ENCODE results near the gene IGSF8. TPM values are rescaled to one million over a fixed set of nuclear protein-coding genes. Genes with fewer than 3 reads are reported as not detected.

Gene IGSF8
- total RNA-seq, 4 donors from 2014 or later, result 17.0 to 19.6 (median 17.2) TPM

DNA sequence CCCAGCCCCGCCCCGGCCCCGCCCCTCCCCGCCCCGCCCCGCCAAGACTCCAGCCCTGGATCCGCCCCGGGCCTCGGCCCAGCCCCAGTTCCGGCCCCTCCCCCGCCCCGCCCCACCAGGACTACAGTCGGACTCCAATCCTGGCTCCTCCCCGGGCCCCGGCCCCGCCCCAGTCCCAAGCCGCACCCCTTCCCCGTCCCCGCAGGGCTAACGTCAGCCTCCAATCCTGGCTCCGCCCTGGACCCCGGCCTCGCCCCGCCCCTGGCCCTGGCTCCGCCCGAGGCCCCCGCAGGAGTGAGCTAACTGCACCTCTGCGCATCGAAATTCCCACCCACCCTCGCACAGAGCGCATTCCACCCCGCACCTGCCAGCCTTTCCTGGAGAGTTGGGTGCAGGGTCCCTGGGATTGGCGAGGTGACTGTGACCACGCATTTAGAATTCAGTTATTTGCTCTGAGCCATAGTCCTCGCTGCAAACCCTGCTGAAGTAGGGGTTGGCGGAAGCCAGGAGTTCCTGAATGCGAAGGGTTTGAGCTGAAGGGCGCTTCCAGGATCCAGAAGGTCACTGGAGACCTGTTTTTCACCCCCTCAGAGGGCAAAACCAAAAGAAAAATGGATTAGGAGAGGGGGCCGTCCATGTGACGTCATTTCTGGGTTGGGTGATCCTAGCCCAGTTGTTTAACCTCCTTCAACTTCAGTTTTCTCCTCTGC lies 588 bp upstream of the IGSF8 start:
- Histone ChIP-seq H3K27ac (peak overlapping the region; percentile 83 to 97 (median 94)), H3K36me3 (peaks cover 0 to 13% (median 1%) of the 10 kb centered on the region in 3 donors), H3K9me3 (no peaks in the 10 kb centered on the region), H3K4me1 (peaks cover 23 to 69% (median 28%) of the 10 kb centered on the region in 3 donors), H3K27me3 (no peaks in the 10 kb centered on the region), H3K4me3 (peak overlapping the region; percentile 33 to 94 (median 85))
- peak in 1 of 4 donors; percentile 59 for TF ChIP-seq POLR2A (IDR thresholded peaks at IDR 0.05)
- TF ChIP-seq, protein P1, sequence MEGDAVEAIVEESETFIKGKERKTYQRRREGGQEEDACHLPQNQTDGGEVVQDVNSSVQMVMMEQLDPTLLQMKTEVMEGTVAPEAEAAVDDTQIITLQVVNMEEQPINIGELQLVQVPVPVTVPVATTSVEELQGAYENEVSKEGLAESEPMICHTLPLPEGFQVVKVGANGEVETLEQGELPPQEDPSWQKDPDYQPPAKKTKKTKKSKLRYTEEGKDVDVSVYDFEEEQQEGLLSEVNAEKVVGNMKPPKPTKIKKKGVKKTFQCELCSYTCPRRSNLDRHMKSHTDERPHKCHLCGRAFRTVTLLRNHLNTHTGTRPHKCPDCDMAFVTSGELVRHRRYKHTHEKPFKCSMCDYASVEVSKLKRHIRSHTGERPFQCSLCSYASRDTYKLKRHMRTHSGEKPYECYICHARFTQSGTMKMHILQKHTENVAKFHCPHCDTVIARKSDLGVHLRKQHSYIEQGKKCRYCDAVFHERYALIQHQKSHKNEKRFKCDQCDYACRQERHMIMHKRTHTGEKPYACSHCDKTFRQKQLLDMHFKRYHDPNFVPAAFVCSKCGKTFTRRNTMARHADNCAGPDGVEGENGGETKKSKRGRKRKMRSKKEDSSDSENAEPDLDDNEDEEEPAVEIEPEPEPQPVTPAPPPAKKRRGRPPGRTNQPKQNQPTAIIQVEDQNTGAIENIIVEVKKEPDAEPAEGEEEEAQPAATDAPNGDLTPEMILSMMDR (IDR thresholded peaks at IDR 0.05), result no peak
- intact Hi-C loops (cut with DNase I), result loop anchor here (10.0 kb wide), 1 partner anchor 156 kb away; no protein-coding TSS in a partner anchor
- peak; percentile 97 for DNase-seq
- WGBS, 2 donors, result 15 to 29% methylated on average over 6 to 8 of the region's 40 CpGs

DNA sequence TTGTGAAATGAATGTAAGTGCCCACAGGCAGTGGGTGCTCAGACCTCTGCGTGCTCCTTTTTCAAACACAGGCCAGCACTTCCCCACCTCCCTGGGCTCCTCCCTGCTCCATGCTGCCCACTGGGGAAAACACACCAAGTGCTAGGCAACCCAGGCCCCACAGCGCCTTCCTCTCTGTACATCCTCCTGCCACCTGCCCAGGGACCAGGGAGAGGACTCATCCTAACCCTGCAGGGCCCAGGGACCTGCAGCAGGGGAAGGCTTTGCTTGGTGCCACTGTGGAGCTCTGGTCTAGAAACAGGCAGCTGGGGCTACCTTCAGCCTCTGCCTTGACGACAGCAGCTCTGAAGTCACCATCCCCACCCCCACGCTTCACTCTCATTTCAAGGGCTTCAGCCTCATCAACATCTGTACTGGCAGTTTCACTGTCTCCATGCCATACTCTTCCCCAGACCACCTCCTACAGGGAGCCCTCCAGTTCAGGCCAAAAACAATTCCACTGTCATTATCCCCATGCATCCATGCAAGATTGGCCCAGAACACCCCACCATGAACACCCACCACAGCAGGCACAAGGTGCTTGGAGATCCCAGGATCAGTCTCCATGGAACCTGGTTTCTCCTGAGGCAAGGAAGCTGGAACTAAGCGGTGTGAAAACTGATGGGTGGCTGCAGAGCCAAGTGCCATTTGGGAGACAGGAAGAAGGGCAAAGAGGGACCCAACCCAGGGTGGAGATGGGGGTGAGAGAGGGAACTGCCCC lies 1.1 kb downstream of the IGSF8 start:
- peak overlapping the region; percentile 83 to 97 (median 94) for H3K27ac ChIP-seq
- peak overlapping the region; percentile 55 to 94 (median 85) for H3K4me3 ChIP-seq
- 48 to 75% methylated on average over 3 to 4 of the region's 5 CpGs for WGBS, 2 donors
- no peak for DNase-seq
- H3K27me3 ChIP-seq, result no peaks in the 10 kb centered on the region
- TF ChIP-seq, protein P1 (IDR thresholded peaks at IDR 0.05), result no peak
- TF ChIP-seq POLR2A (IDR thresholded peaks at IDR 0.05), result no peak
- intact Hi-C loops (cut with DNase I), result loop anchor here (10.0 kb wide), 1 partner anchor 157 kb away; no protein-coding TSS in a partner anchor
- no peaks in the 10 kb centered on the region for H3K9me3 ChIP-seq
- peaks cover 0 to 30% (median 5%) of the 10 kb centered on the region in 3 donors for H3K36me3 ChIP-seq
- peaks cover 23 to 52% (median 28%) of the 10 kb centered on the region in 3 donors for H3K4me1 ChIP-seq

DNA sequence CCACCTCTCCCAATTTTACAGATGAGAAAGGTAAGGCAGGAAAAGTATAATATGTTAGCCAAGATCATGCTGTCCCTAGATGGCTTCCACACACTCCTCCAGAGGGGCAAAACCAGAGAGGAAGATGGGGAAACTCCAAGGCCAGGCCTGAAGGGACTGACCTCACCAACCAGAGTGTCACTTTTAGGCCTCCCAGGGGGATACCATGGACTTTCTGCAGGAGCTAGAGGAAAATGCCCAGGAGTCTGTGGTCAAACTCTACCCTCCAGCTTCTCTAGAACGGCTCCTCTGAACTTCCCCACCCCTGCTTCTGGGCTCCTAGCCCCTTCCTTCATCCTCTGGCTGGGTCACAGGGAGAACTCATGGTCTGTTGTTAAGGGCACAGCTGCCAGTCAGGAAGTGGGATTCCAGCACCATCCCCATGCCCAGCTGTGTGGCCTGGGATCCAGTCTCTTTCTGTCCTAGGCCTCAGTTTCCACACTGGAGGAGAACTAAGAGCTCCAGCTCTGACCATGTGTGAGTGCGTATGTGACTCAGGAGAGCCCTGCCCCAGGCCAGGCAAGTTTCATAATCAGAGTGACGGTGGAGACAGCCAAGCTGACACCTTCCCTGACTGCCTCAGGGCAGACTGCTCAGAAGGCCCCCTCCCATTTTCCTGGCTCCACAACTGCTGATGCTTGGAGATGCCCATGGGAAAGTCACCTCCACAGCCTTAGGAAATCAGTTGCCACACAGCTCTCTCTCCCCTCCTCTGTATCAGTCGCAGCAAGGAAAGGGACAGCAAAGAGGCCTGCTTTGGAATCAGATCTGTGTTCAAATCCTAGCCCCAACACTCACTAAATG lies 1.9 kb downstream of the IGSF8 start:
- WGBS, 2 donors, result 51 to 74% methylated on average over 3 of the region's 4 CpGs

DNA sequence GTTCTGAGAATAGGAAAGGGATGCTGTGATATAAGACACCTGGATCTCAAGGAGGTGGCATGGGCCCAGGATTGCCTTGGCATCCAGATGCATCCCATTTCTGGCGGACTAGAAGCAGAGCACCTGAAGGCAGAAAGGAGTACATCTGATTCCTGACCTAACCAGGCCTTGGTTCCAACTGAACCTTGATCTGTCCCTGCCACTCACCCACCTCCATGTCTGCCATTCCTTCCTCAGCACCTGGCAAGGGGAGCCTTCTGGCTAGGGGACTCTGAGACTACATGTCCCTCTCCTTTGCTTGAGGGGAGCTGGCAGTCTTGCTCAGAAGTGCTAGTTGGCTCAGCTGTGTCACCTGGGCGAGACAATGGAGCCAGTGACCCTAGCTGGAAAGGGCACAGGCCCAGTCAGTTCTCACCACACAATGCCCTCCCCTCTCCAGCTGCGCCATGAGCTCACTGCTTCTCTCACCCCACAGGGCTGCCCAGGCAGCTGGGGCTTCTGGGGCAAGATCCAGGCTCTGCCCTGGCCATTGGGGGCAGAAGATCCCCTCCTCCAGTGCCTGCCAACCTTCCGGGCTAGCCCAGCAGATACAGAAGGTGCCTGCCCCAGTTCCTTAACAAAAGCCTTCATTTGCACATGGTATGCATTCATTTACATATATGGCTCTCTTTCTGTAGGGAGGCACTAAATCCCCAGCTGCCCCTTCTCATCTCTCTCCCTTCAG lies 2.9 kb downstream of the IGSF8 start:
- TF ChIP-seq POLR2A (IDR thresholded peaks at IDR 0.05), result no peak
- TF ChIP-seq, protein P1 (IDR thresholded peaks at IDR 0.05), result no peak
- Histone ChIP-seq H3K27me3 (no peaks in the 10 kb centered on the region), H3K27ac (no peak overlapping the region), H3K9me3 (no peaks in the 10 kb centered on the region), H3K4me3 (no peak overlapping the region), H3K36me3 (peaks cover 0 to 48% (median 5%) of the 10 kb centered on the region in 3 donors), H3K4me1 (peaks cover 19 to 36% (median 19%) of the 10 kb centered on the region in 3 donors)
- DNase-seq, result no peak
- intact Hi-C loops (cut with DNase I), result loop anchor here (10.0 kb wide), 1 partner anchor 159 kb away; no protein-coding TSS in a partner anchor
- 86 to 94% methylated on average over 1 to 2 of the region's 4 CpGs for WGBS, 2 donors

More for the DNA sequence above, 1.9 kb downstream of the IGSF8 start:
- H3K4me3 ChIP-seq, result peak overlapping the region in 2 of 4 donors; percentile 90 to 94
- intact Hi-C loops (cut with DNase I), result loop anchor here (10.0 kb wide), 1 partner anchor 158 kb away; no protein-coding TSS in a partner anchor
- DNase-seq, result no peak
- H3K4me1 ChIP-seq, result peaks cover 23 to 46% (median 23%) of the 10 kb centered on the region in 3 donors
- H3K27ac ChIP-seq, result peak overlapping the region; percentile 33 to 96 (median 64)
- no peaks in the 10 kb centered on the region for H3K27me3 ChIP-seq
- no peaks in the 10 kb centered on the region for H3K9me3 ChIP-seq
- TF ChIP-seq, protein P1 (IDR thresholded peaks at IDR 0.05), result no peak
- no peak for TF ChIP-seq POLR2A (IDR thresholded peaks at IDR 0.05)
- H3K36me3 ChIP-seq, result peaks cover 0 to 38% (median 5%) of the 10 kb centered on the region in 3 donors
